HTR-8/SVneo (cell line): ENCODE measurements around the gene NEK5.
"Not testable (repeated sequence)": the region's sequence is repeated elsewhere in the genome, so short reads cannot be mapped to it uniquely, and the experiment has no call there.

Experiments used
- DNase-seq: peaks from one replicate; pipeline ENCODE4 v3.0.0; 2011; ENCODE audit warnings: low spot score, mixed read lengths; ENCODE audit not compliant: insufficient read length
- FAIRE-seq: peaks from 2 replicates; lab custom pipeline; 2011; peaks lifted over from hg19 to GRCh38; lab: Jason Lieb, UNC

Gene NEK5

GRCh38 chr13:52128714-52129700 lies at the start of gene NEK5:
TSS of gene NEK5 (minus strand) at chr13:52129073. CDS start at chr13:52127482, 1,591 bp downstream.
- DNase-seq, result peak; percentile 46
- FAIRE-seq, result no peak

GRCh38 chr13:52177276-52177675 lies 48.4 kb upstream of the NEK5 start:
- DNase-seq, result no peak
- FAIRE-seq, result no peak

GRCh38 chr13:52173970-52174369 lies 45.1 kb upstream of the NEK5 start:
- not testable (repeated sequence) for FAIRE-seq, DNase-seq

GRCh38 chr13:52173373-52173772 lies 44.5 kb upstream of the NEK5 start:
- FAIRE-seq (no peak), DNase-seq (no peak)

GRCh38 chr13:52171686-52172085 lies 42.8 kb upstream of the NEK5 start:
- not testable (repeated sequence) for DNase-seq, FAIRE-seq

GRCh38 chr13:52170828-52171391 lies 42.0 kb upstream of the NEK5 start:
- DNase-seq, FAIRE-seq: not testable (repeated sequence)

- no peak for FAIRE-seq
- no peak for DNase-seq
Measured at GRCh38 chr13:52169839-52170238, 41.0 kb upstream of the NEK5 start.

- FAIRE-seq, result no peak
- DNase-seq, result no peak
Measured at GRCh38 chr13:52165411-52165810, 36.5 kb upstream of the NEK5 start.

- no peak for DNase-seq
- no peak for FAIRE-seq
Measured at GRCh38 chr13:52164989-52165388, 36.1 kb upstream of the NEK5 start.

- FAIRE-seq, DNase-seq: not testable (repeated sequence)
Measured at GRCh38 chr13:52163878-52164277, 35.0 kb upstream of the NEK5 start.

GRCh38 chr13:52162279-52163101 lies 33.6 kb upstream of the NEK5 start:
- no peak for FAIRE-seq
- peak; percentile 3 for DNase-seq

- no peak for FAIRE-seq
- no peak for DNase-seq
Measured at GRCh38 chr13:52161181-52161646, 32.3 kb upstream of the NEK5 start.

GRCh38 chr13:52160506-52160905 lies 31.6 kb upstream of the NEK5 start:
- no peak for FAIRE-seq
- no peak for DNase-seq

- no peak for FAIRE-seq
Measured at GRCh38 chr13:52160053-52160452, 31.2 kb upstream of the NEK5 start.

GRCh38 chr13:52159159-52159982 lies 30.5 kb upstream of the NEK5 start, which contains the start of gene NEK3:
TSS of gene NEK3 (minus strand) at chr13:52159597. CDS start at chr13:52156191, 3,406 bp downstream.
- no peak for FAIRE-seq
- DNase-seq, result peak; percentile 52

More at GRCh38 chr13:52160053-52160452, 31.2 kb upstream of the NEK5 start:
- DNase-seq, result no peak

GRCh38 chr13:52158629-52159158 lies 29.8 kb upstream of the NEK5 start:
- FAIRE-seq, result no peak
- DNase-seq, result peak; percentile 12

GRCh38 chr13:52156724-52157261 lies 27.9 kb upstream of the NEK5 start:
- DNase-seq, result no peak
- FAIRE-seq, result no peak

- FAIRE-seq (no peak), DNase-seq (no peak)
Measured at GRCh38 chr13:52155177-52155576, 26.3 kb upstream of the NEK5 start.

- FAIRE-seq, result no peak
- DNase-seq, result no peak
Measured at GRCh38 chr13:52147225-52147624, 18.4 kb upstream of the NEK5 start.
